Measurements from ENCODE around the gene COL19A1. TPM values are rescaled to one million over a fixed set of nuclear protein-coding genes. Genes with fewer than 3 reads are reported as not detected.

COL19A1 gene
- total RNA-seq, 4 donors from 2014 or later = 0.19 TPM; not detected in 3

DNA sequence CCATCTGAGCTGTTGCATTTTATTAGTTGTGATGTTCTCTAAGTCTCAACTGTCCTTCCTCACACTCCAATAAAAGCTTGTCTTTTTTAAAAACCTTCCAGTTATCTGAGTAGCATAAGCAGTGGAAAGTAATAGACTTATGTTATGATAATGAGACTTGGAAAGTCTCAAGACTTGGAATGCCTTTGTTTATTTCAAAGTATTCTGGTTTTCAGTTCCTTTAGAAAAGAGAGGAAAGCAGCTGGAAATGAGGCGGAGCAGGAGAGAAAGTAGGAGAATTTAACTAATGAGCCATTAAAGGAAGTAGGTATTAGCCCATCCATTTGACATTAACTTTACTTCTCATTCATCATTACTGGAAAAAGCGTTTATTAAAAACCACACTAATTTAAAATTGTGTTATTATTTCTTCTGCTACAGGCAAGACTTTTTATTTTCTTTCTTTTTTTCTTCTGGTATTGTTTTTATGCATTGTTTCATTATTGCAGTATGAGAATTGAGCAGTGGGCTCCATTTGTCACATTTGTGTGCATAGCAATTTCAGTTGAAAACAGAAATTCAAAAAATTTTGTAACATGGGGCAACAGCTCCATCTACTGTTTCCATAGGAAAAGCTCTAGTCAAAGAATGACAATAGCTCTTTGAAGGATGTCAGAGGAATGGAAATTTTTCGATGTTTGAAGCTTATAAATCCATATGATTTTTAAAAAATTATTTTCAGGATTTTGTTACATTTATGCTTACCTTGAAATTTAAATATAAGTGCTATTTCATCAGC lies 241.7 kb downstream of the COL19A1 start:
- intact Hi-C loops (cut with DNase I) = loop anchor here (10.0 kb wide), 1 partner anchor 263 kb away; no protein-coding TSS in a partner anchor
- 21 to 31% methylated on average over 3 of the region's 3 CpGs for WGBS, 2 donors
- DNase-seq = no peak
- no peaks in the 10 kb centered on the region for H3K4me1 ChIP-seq
- no peaks in the 10 kb centered on the region for H3K36me3 ChIP-seq
- H3K9me3 ChIP-seq = no peaks in the 10 kb centered on the region
- TF ChIP-seq POLR2A (IDR thresholded peaks at IDR 0.05) (no peak), CTCF (IDR thresholded peaks at IDR 0.05) (peak in 5 of 6 experiments; percentile 33 to 54 (median 54))
- no peak overlapping the region for H3K4me3 ChIP-seq
- no peak overlapping the region for H3K27ac ChIP-seq
- H3K27me3 ChIP-seq = no peaks in the 10 kb centered on the region

DNA sequence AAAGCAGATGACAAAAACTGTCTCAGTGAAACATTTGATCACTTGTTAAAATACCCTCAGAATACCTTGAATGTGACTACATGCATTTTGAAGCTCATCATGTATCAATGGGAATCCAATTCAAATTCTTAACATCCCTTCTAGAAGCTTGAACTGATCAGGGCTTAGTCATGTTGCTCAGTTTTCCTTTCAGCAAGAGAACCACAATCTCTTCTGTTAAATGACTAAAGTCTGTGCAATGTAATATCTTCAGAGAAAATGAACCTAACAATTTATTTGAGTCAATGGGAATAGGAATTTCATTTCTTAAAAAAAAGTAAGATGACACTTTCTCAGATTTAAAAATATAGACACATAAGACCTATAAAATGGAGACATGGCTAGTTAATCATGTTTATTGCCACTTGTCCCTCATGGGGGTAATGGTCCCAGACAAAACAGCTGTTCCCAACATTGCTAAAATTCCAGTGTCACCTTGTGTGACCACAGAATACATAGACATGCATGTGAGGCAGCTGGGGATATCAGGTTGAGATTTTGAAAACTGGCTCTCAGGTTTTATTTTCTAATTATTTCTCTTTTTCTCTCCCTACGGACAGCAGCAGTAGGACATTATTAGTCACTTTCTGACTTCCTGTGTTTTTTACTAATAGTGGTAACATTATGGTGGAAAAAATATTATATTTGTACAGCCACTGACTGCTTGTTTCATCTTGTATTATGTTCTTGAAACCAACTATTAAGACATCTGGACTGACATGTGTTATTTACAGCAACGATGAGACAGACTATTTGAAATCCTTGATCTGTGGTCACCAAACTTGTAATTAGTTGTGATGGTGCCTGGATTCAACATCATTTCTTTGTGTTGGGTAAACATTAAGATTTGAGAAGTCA lies 244.0 kb downstream of the COL19A1 start:
- intact Hi-C loops (cut with DNase I) = no loop called here
- Histone ChIP-seq H3K9me3 (no peaks in the 10 kb centered on the region), H3K27me3 (no peaks in the 10 kb centered on the region), H3K4me3 (no peak overlapping the region), H3K36me3 (no peaks in the 10 kb centered on the region), H3K4me1 (no peaks in the 10 kb centered on the region), H3K27ac (no peak overlapping the region)
- 28 to 34% methylated on average over 2 of the region's 2 CpGs for WGBS, 2 donors
- no peak for DNase-seq
- TF ChIP-seq POLR2A (IDR thresholded peaks at IDR 0.05) = no peak

- H3K27me3 ChIP-seq = no peaks in the 10 kb centered on the region
- no peak for DNase-seq
- intact Hi-C loops (cut with DNase I) = no loop called here
- H3K4me3 ChIP-seq = no peak overlapping the region
- H3K4me1 ChIP-seq = no peaks in the 10 kb centered on the region
- H3K9me3 ChIP-seq = no peaks in the 10 kb centered on the region
- TF ChIP-seq POLR2A (IDR thresholded peaks at IDR 0.05) (no peak), CTCF (IDR thresholded peaks at IDR 0.05) (no peak)
- H3K36me3 ChIP-seq = no peaks in the 10 kb centered on the region
- H3K27ac ChIP-seq = no peak overlapping the region
These were observed 245.4 kb downstream of the COL19A1 start for GRCh38 chr6:70111737-70112136.

DNA sequence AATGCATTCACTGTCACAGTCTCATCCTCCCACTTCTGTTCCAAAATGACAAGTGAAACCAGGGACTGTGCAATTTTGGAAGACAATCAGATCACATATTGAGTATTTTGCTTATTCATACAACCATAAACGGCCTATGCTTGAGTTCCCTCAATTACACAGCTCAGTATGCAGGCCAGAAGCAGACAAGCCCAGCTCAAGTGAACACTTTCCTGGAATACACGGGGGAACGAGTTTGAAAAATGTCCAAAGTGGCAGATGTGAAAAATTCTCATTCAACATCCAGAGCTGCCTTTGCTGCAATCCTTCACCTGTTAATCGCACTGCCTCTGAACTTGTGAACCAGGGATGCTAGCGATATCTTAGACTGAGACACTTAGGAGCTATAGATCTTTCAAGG lies 246.4 kb downstream of the COL19A1 start:
- H3K36me3 ChIP-seq = no peaks in the 10 kb centered on the region
- no peak overlapping the region for H3K27ac ChIP-seq
- intact Hi-C loops (cut with DNase I) = no loop called here
- H3K4me1 ChIP-seq = no peaks in the 10 kb centered on the region
- no peaks in the 10 kb centered on the region for H3K9me3 ChIP-seq
- H3K27me3 ChIP-seq = no peaks in the 10 kb centered on the region
- H3K4me3 ChIP-seq = no peak overlapping the region
- 44 to 70% methylated on average over 5 of the region's 5 CpGs for WGBS, 2 donors
- no peak for TF ChIP-seq POLR2A (IDR thresholded peaks at IDR 0.05)
- TF ChIP-seq CTCF (IDR thresholded peaks at IDR 0.05) = no peak
- DNase-seq = no peak

GRCh38 chr6:70113171-70113570 lies 246.8 kb downstream of the COL19A1 start:
- 57 to 63% methylated on average over 1 of the region's 1 CpG for WGBS, 2 donors
- Histone ChIP-seq H3K27ac (no peak overlapping the region), H3K36me3 (no peaks in the 10 kb centered on the region), H3K9me3 (no peaks in the 10 kb centered on the region), H3K4me3 (no peak overlapping the region), H3K4me1 (no peaks in the 10 kb centered on the region), H3K27me3 (no peaks in the 10 kb centered on the region)
- DNase-seq = no peak
- intact Hi-C loops (cut with DNase I) = no loop called here
- no peak for TF ChIP-seq POLR2A (IDR thresholded peaks at IDR 0.05)
- no peak for TF ChIP-seq CTCF (IDR thresholded peaks at IDR 0.05)
